H1 (cell line): Measurements from ENCODE around the gene LY6G6F. TPM values are rescaled to one million over a fixed set of nuclear protein-coding genes. Genes with fewer than 3 reads are reported as not detected.

Source experiments
- E2F6 ChIP-seq: IDR thresholded peaks from 2 replicates; pipeline ENCODE4 v1.6.1; 2012; ENCODE audit warnings: inconsistent platforms
- KDM5A ChIP-seq: fragments of 200-600 bp; IDR thresholded peaks from 2 replicates; pipeline ENCODE4 v1.7.1; 2012; ENCODE audit warnings: mild to moderate bottlenecking, low read length, inconsistent platforms, mixed read lengths
- MAX ChIP-seq: IDR thresholded peaks from 2 replicates; pipeline ENCODE4 v1.6.1; 2012; ENCODE audit warnings: inconsistent platforms
- SRF ChIP-seq: IDR thresholded peaks from 2 replicates; pipeline ENCODE4 v1.6.1; 2011; ENCODE audit warnings: mild to moderate bottlenecking, low read depth, low read length, moderate library complexity
- SUZ12 ChIP-seq: fragments of 200-600 bp; sonication (generic); IDR thresholded peaks from 2 replicates; pipeline ENCODE4 v1.6.1; 2012; ENCODE audit warnings: mild to moderate bottlenecking, inconsistent platforms, low read length, moderate library complexity, mixed read lengths
- TAF1 ChIP-seq: IDR thresholded peaks from 2 replicates; pipeline ENCODE4 v1.6.1; 2011; ENCODE audit warnings: mild to moderate bottlenecking, low read depth, low read length
- TBP ChIP-seq: IDR thresholded peaks from 2 replicates; pipeline ENCODE4 v1.6.1; 2011; ENCODE audit warnings: low read depth, low read length, improper control_type of control experiment
- TCF12 ChIP-seq: IDR thresholded peaks from 2 replicates; pipeline ENCODE4 v1.6.1; 2011; ENCODE audit warnings: low read depth, mild to moderate bottlenecking, low read length
- TEAD4 ChIP-seq: IDR thresholded peaks from 2 replicates; pipeline ENCODE4 v1.6.1; 2012; ENCODE audit warnings: low read depth, low read length, inconsistent platforms, mixed read lengths
- polyA plus RNA-seq, 7 experiments: library from polyadenylated mRNA; depleted of rRNA in 3 of 7; stranded (reverse) in 5 of 7; unstranded in 2 of 7; fragments of >200 nt in 5 of 7; fragments of 200-250 nt in 2 of 7; gene quantifications; 1 replicate in 5 of 7; 2 replicates in 1 of 7; 4 replicates in 1 of 7; pipeline versions ENCODE4 v1.2.1 to v1.2.3, GENCODE V29; 2011 to 2013; ENCODE audit warnings: missing spikeins in 2 of 7, mixed read lengths in 2 of 7
- total RNA-seq: library from RNA; stranded (reverse); fragmentation: NEBNext Ultra II Directional; extraction: Animal tissue kit (Norgen Biotek cat#: 25700); gene quantifications from 2 replicates; pipeline ENCODE4 v1.2.1, GENCODE V29; 2021
- TF ChIP-seq, protein P1 (sequence below): fragments of 300-600 bp; sonication (generic); IDR thresholded peaks from 2 replicates; pipeline ENCODE4 v1.7.1; 2012; ENCODE audit warnings: low read length, moderate library complexity, mild to moderate bottlenecking, inconsistent platforms; ENCODE audit not compliant: insufficient replicate concordance

The LY6G6F gene
- total and polyA plus RNA-seq, 2 of the 8 experiments (the other 6 are each of a cell fraction or from before 2014, with no cell fraction given) = not detected

DNA sequence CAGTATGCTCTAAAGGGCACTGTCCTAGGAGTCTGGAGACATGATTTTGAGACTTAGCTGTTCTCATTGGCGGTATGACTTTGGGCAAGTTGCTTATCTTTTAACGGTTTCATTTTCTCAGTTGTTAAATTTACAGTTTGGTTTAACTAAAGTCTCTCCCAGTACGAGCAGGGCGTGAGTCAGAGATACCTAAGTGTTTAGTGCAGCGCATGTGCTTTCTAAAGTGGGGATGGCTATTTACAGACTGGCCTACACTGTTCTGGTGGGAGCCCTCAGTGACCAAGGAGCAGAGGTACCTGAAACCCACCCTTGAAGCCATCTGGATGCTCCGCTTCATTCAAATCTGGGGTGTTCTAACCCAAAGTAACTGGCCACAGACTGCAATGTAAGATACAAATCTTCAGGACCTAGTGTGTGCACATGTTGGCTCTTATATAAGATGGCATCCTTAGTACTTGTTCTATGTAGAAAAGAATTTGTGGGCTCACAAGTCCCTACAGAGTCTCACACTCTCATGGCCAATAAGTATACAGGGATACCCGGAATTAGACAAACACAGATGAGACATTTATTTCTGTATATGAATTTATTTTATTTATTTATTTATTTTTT lies 43.9 kb downstream of the LY6G6F start (continued):
- no peak for TF ChIP-seq MAX
- TF ChIP-seq E2F6 = no peak
- no peak for TF ChIP-seq TCF12
- no peak for TF ChIP-seq TAF1
- no peak for TF ChIP-seq SUZ12
- no peak for TF ChIP-seq KDM5A
- TF ChIP-seq SRF = no peak
- no peak for TF ChIP-seq TEAD4
- TF ChIP-seq, protein P1, sequence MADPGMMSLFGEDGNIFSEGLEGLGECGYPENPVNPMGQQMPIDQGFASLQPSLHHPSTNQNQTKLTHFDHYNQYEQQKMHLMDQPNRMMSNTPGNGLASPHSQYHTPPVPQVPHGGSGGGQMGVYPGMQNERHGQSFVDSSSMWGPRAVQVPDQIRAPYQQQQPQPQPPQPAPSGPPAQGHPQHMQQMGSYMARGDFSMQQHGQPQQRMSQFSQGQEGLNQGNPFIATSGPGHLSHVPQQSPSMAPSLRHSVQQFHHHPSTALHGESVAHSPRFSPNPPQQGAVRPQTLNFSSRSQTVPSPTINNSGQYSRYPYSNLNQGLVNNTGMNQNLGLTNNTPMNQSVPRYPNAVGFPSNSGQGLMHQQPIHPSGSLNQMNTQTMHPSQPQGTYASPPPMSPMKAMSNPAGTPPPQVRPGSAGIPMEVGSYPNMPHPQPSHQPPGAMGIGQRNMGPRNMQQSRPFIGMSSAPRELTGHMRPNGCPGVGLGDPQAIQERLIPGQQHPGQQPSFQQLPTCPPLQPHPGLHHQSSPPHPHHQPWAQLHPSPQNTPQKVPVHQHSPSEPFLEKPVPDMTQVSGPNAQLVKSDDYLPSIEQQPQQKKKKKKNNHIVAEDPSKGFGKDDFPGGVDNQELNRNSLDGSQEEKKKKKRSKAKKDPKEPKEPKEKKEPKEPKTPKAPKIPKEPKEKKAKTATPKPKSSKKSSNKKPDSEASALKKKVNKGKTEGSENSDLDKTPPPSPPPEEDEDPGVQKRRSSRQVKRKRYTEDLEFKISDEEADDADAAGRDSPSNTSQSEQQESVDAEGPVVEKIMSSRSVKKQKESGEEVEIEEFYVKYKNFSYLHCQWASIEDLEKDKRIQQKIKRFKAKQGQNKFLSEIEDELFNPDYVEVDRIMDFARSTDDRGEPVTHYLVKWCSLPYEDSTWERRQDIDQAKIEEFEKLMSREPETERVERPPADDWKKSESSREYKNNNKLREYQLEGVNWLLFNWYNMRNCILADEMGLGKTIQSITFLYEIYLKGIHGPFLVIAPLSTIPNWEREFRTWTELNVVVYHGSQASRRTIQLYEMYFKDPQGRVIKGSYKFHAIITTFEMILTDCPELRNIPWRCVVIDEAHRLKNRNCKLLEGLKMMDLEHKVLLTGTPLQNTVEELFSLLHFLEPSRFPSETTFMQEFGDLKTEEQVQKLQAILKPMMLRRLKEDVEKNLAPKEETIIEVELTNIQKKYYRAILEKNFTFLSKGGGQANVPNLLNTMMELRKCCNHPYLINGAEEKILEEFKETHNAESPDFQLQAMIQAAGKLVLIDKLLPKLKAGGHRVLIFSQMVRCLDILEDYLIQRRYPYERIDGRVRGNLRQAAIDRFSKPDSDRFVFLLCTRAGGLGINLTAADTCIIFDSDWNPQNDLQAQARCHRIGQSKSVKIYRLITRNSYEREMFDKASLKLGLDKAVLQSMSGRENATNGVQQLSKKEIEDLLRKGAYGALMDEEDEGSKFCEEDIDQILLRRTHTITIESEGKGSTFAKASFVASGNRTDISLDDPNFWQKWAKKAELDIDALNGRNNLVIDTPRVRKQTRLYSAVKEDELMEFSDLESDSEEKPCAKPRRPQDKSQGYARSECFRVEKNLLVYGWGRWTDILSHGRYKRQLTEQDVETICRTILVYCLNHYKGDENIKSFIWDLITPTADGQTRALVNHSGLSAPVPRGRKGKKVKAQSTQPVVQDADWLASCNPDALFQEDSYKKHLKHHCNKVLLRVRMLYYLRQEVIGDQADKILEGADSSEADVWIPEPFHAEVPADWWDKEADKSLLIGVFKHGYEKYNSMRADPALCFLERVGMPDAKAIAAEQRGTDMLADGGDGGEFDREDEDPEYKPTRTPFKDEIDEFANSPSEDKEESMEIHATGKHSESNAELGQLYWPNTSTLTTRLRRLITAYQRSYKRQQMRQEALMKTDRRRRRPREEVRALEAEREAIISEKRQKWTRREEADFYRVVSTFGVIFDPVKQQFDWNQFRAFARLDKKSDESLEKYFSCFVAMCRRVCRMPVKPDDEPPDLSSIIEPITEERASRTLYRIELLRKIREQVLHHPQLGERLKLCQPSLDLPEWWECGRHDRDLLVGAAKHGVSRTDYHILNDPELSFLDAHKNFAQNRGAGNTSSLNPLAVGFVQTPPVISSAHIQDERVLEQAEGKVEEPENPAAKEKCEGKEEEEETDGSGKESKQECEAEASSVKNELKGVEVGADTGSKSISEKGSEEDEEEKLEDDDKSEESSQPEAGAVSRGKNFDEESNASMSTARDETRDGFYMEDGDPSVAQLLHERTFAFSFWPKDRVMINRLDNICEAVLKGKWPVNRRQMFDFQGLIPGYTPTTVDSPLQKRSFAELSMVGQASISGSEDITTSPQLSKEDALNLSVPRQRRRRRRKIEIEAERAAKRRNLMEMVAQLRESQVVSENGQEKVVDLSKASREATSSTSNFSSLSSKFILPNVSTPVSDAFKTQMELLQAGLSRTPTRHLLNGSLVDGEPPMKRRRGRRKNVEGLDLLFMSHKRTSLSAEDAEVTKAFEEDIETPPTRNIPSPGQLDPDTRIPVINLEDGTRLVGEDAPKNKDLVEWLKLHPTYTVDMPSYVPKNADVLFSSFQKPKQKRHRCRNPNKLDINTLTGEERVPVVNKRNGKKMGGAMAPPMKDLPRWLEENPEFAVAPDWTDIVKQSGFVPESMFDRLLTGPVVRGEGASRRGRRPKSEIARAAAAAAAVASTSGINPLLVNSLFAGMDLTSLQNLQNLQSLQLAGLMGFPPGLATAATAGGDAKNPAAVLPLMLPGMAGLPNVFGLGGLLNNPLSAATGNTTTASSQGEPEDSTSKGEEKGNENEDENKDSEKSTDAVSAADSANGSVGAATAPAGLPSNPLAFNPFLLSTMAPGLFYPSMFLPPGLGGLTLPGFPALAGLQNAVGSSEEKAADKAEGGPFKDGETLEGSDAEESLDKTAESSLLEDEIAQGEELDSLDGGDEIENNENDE = no peak
- no peak for TF ChIP-seq TBP
- TF ChIP-seq, all 59 proteins: peak for 0
